BLaER1 treated with 17β-estradiol and CSF1 and Interleukin-3, amounts not matched to agents 10 nM and 100 nM (cell line): ENCODE results near the gene ACSL5.

Source experiments
- H3K27ac ChIP-seq, 11 experiments: shearing (Covaris generic); formaldehyde crosslinking; 2 replicates each; pipeline ENCODE4 v1.8.1; 2022
- H3K27me3 ChIP-seq, 11 experiments: shearing (Covaris generic); formaldehyde crosslinking; 2 replicates each; pipeline ENCODE4 v1.8.1; 2022
- H3K36me3 ChIP-seq, 11 experiments: shearing (Covaris generic); formaldehyde crosslinking; 2 replicates each; pipeline ENCODE4 v1.8.1; 2022
- H3K4me1 ChIP-seq, 10 experiments: shearing (Covaris generic); formaldehyde crosslinking; 2 replicates each; pipeline ENCODE4 v1.8.1; 2022
- H3K4me2 ChIP-seq, 11 experiments: shearing (Covaris generic); formaldehyde crosslinking; 2 replicates each; pipeline ENCODE4 v1.8.1; 2022
- H3K4me3 ChIP-seq, 10 experiments: shearing (Covaris generic); formaldehyde crosslinking; 2 replicates each; pipeline ENCODE4 v1.8.1; 2022
- H3K9ac ChIP-seq, 11 experiments: shearing (Covaris generic); formaldehyde crosslinking; 2 replicates each; pipeline ENCODE4 v1.8.1; 2022
- H3K9me3 ChIP-seq, 11 experiments: shearing (Covaris generic); formaldehyde crosslinking; replicated peaks in 1 of 11; 2 replicates each; pipeline ENCODE4 v1.8.1; 2022
- H4K20me1 ChIP-seq, 11 experiments: shearing (Covaris generic); formaldehyde crosslinking; 2 replicates each; pipeline ENCODE4 v1.8.1; 2022
- Cebpa-rat ChIP-seq, 11 experiments: shearing (Covaris generic); IDR thresholded peaks; 2 replicates each; pipeline ENCODE4 v1.8.1; 2022

ACSL5 gene

DNA sequence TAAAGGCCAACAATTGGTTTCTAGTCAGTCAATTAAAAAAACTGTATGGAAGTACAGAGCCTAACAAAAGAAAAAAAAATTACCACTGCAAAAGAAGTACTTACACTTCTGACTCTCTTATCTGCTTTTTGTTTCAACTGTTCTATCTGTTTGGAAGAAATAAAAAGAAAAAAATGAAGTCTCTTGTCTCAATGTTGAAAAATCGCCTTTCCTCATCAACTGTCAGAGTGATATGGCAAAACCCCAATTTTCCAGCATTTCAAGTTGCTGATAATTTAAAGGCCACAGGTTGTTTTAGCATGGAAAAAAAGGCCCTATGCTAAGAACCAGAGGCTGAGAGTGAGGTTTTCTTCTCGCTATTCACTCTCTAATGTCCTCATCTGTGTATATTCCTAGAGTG lies 59.2 kb downstream of the ACSL5 start:
- no peak overlapping the region for H3K27ac ChIP-seq
- H3K36me3 ChIP-seq = peaks cover 88 to 98% (median 92%) of the 10 kb centered on the region in 11 experiments

GRCh38 chr10:112434988-112435619 lies 61.2 kb downstream of the ACSL5 start:
- Histone ChIP-seq H3K27ac (no peak overlapping the region), H3K4me3 (no peak overlapping the region), H3K4me1 (peaks cover 0 to 7% (median 0%) of the 10 kb centered on the region in 10 experiments; a peak in 3 of 20 replicates), H3K4me2 (no peak overlapping the region), H3K36me3 (peaks cover 82 to 98% (median 91%) of the 10 kb centered on the region in 11 experiments), H3K9me3 (no peaks in the 10 kb centered on the region), H3K27me3 (no peaks in the 10 kb centered on the region), H4K20me1 (peaks cover 0 to 11% (median 5%) of the 10 kb centered on the region in 11 experiments; a peak in 8 of 22 replicates), H3K9ac (no peak overlapping the region)
- TF ChIP-seq Cebpa-rat (IDR thresholded peaks at IDR 0.05) = no peak

More for the DNA sequence above, 59.2 kb downstream of the ACSL5 start:
- Histone ChIP-seq H3K4me1 (peaks cover 0 to 7% (median 0%) of the 10 kb centered on the region in 10 experiments; a peak in 3 of 20 replicates), H3K9me3 (no peaks in the 10 kb centered on the region), H3K4me2 (no peak overlapping the region), H4K20me1 (peaks cover 0 to 16% (median 5%) of the 10 kb centered on the region in 11 experiments; a peak in 8 of 22 replicates), H3K27me3 (no peaks in the 10 kb centered on the region), H3K4me3 (no peak overlapping the region), H3K9ac (0 out of 22 replicates have a peak overlapping the region, but pooled peaks of 1 of the 11 experiments have one; percentile 41)
- TF ChIP-seq Cebpa-rat (IDR thresholded peaks at IDR 0.05) = no peak

- no peak overlapping the region for H3K4me3 ChIP-seq
- TF ChIP-seq Cebpa-rat (IDR thresholded peaks at IDR 0.05) = no peak
Measured at GRCh38 chr10:112438356-112438755, 64.4 kb downstream of the ACSL5 start.

DNA sequence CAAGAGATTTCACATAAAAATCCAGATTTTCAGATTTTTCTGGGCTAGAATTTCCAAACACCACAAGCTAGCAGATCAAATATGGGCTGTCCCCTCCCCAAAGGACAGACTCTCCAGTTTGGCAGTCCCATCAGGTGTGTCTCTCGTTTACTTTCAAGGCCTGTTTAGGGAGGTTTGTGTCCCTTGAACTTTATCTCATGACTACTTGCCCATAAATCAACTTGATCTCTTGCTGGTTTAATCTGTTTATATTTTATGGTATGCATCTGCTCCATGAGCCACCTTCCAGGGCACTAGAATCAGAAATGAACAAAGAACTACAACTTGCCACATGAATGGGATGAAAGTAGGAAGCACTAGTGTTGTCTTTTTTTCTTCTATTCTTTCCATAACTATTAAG lies 67.6 kb downstream of the ACSL5 start:
- Histone ChIP-seq H3K27ac (no peak overlapping the region), H3K4me2 (no peak overlapping the region), H3K4me3 (no peak overlapping the region), H3K9ac (peak overlapping the region in 2 of 11 experiments; percentile 22 to 33; a peak in 1 of 22 replicates), H3K27me3 (no peaks in the 10 kb centered on the region), H3K36me3 (peaks cover 79 to 90% (median 88%) of the 10 kb centered on the region in 11 experiments), H3K9me3 (no peaks in the 10 kb centered on the region), H3K4me1 (peaks cover 12 to 23% (median 17%) of the 10 kb centered on the region in 10 experiments), H4K20me1 (peaks cover 0 to 20% (median 0%) of the 10 kb centered on the region in 11 experiments; a peak in 5 of 22 replicates)
- TF ChIP-seq Cebpa-rat (IDR thresholded peaks at IDR 0.05) = no peak

More at GRCh38 chr10:112438356-112438755, 64.4 kb downstream of the ACSL5 start:
- no peaks in the 10 kb centered on the region for H3K27me3 ChIP-seq
- no peak overlapping the region for H3K4me2 ChIP-seq
- H3K4me1 ChIP-seq = 0 out of 20 replicates have a peak, but pooled peaks cover 0 to 5% (median 0%) of the 10 kb centered on the region in 10 experiments
- H3K9me3 ChIP-seq = no peaks in the 10 kb centered on the region
- H4K20me1 ChIP-seq = peaks cover 0 to 22% (median 5%) of the 10 kb centered on the region in 11 experiments; a peak in 8 of 22 replicates
- H3K9ac ChIP-seq = no peak overlapping the region
- peaks cover 79 to 98% (median 91%) of the 10 kb centered on the region in 11 experiments for H3K36me3 ChIP-seq
- H3K27ac ChIP-seq = no peak overlapping the region

GRCh38 chr10:112442063-112442462 lies 68.1 kb downstream of the ACSL5 start:
- no peak overlapping the region for H3K4me3 ChIP-seq
- H3K36me3 ChIP-seq = peaks cover 73 to 85% (median 83%) of the 10 kb centered on the region in 11 experiments
- TF ChIP-seq Cebpa-rat (IDR thresholded peaks at IDR 0.05) = no peak
- H3K9me3 ChIP-seq = no peaks in the 10 kb centered on the region
- peaks cover 0 to 20% (median 0%) of the 10 kb centered on the region in 11 experiments; a peak in 5 of 22 replicates for H4K20me1 ChIP-seq
- H3K4me2 ChIP-seq = no peak overlapping the region
- 0 out of 22 replicates have a peak overlapping the region, but pooled peaks of 1 of the 11 experiments have one; percentile 13 for H3K9ac ChIP-seq
- no peak overlapping the region for H3K27ac ChIP-seq
- no peaks in the 10 kb centered on the region for H3K27me3 ChIP-seq
- peaks cover 12 to 23% (median 17%) of the 10 kb centered on the region in 10 experiments for H3K4me1 ChIP-seq

DNA sequence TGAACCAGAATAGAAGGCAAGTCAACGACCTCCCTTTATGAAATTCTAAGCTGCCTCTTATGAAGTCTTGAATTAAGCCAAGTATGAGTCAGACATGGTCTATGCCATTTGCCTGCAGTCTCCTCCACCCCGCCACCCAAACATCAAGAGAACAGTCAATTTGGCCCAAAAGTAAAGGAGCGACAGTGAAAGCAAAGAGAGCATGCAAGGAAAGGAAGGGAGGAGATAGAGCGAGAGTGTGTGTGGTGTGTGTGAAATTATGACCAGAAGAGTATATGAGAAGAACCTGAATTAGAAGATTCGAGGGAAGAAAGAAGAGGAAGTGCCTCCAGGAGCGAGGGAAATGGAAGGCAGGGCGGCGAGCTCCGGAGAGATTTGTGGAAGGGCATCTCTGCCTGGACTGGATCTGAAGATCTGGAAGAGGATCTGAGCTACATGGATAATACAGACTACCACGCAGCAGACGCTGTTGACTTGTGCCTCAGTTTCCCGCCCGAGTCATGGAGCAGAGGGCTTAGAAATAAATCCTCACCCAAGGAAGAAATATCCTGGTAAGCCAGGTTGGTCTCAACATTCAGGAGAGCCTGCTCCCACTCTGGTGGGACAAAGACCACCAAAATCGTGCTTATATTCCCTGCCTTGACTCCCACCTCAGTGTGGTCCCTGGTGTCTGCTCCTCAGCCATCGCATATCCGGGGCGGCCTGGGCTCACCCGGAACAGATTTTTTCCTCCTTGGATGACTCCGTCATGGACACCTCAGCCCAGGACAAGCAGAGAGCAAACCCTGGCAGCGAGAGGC lies 72.3 kb downstream of the ACSL5 start:
- peak overlapping the region; percentile 82 to 100 (median 94) for H3K4me3 ChIP-seq
- peak overlapping the region; percentile 92 to 99 (median 97) for H3K27ac ChIP-seq
- peaks cover 46 to 64% (median 56%) of the 10 kb centered on the region in 11 experiments for H3K36me3 ChIP-seq

DNA sequence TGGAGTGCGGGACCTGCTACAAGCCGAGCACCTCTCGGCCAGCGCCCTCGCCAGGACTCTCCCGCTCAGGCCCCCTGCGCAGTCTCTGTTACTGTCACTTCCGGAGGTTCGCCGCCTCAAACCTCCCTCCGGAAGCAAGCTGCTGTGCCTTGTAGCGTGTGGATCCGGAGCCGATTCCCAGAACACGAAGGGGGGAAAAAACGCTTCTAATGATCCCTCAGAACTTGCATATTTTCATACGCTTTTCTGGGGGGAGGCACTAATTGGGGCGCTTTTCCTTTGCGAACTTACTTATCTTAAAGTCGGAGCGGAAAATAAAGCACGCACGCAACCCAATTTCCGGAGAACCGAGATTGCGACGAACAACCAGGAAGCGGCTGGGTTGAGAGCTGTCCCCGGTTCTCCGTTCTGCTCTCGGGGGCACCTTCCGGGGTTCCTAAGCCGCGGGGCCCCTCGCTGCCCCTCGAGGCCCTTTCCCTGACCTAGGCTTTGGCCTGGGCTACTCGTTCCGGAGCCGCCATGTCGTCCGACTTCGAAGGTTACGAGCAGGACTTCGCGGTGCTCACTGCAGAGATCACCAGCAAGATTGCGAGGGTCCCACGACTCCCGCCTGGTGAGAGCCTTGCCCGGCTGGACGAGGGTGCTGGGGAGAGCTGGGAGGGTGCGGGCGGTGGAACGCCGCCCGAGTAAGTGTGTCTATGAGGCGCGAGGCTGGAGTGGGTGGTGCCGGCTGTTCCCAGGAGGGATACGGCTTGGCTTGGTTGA lies 73.1 kb downstream of the ACSL5 start, which contains the start of the genes VTI1A and ZDHHC6:
Gene VTI1A (plus strand): TSS at position 361 of the 765 bp plus-strand sequence. CDS start 159 bp downstream, at position 520.
Gene ZDHHC6 (minus strand): TSS at position 60 of the 765 bp plus-strand sequence. CDS start 1,478 bp downstream, outside the sequence.
- Histone ChIP-seq H3K9ac (peak within 1 kb of the TSS; percentile 89 to 97 (median 95)), H3K4me2 (peak within 1 kb of the TSS; percentile 79 to 96 (median 93)), H3K4me3 (peak within 1 kb of the TSS; percentile 82 to 100 (median 94)), H4K20me1 (peaks cover 0 to 45% (median 31%) of the 10 kb centered on the region in 11 experiments; a peak in 16 of 22 replicates), H3K4me1 (peaks cover 35 to 56% (median 40%) of the 10 kb centered on the region in 10 experiments), H3K27ac (peak within 1 kb of the TSS; percentile 92 to 99 (median 97)), H3K27me3 (no peaks in the 10 kb centered on the region), H3K9me3 (no peaks in the 10 kb centered on the region), H3K36me3 (peaks cover 38 to 58% (median 50%) of the 10 kb centered on the region in 11 experiments)
- no peak for TF ChIP-seq Cebpa-rat (IDR thresholded peaks at IDR 0.05)

More for the DNA sequence above, 72.3 kb downstream of the ACSL5 start:
- Histone ChIP-seq H3K4me1 (peaks cover 31 to 53% (median 34%) of the 10 kb centered on the region in 10 experiments), H4K20me1 (peaks cover 0 to 37% (median 24%) of the 10 kb centered on the region in 11 experiments; a peak in 16 of 22 replicates), H3K4me2 (peak overlapping the region; percentile 75 to 96 (median 91)), H3K9me3 (no peaks in the 10 kb centered on the region), H3K9ac (peak overlapping the region; percentile 89 to 97 (median 95)), H3K27me3 (no peaks in the 10 kb centered on the region)
- no peak for TF ChIP-seq Cebpa-rat (IDR thresholded peaks at IDR 0.05)

- no peak for TF ChIP-seq Cebpa-rat (IDR thresholded peaks at IDR 0.05)
- peaks cover 35 to 56% (median 40%) of the 10 kb centered on the region in 10 experiments for H3K4me1 ChIP-seq
Measured at GRCh38 chr10:112447620-112447928, 73.7 kb downstream of the ACSL5 start.

More at GRCh38 chr10:112447620-112447928, 73.7 kb downstream of the ACSL5 start:
- Histone ChIP-seq H4K20me1 (peaks cover 0 to 49% (median 32%) of the 10 kb centered on the region in 11 experiments; a peak in 17 of 22 replicates), H3K9me3 (no peaks in the 10 kb centered on the region), H3K9ac (peak overlapping the region; percentile 89 to 97 (median 95)), H3K4me2 (peak overlapping the region; percentile 79 to 96 (median 89)), H3K27ac (peak overlapping the region; percentile 92 to 99 (median 97)), H3K4me3 (peak overlapping the region; percentile 82 to 100 (median 94)), H3K36me3 (peaks cover 33 to 53% (median 45%) of the 10 kb centered on the region in 11 experiments), H3K27me3 (no peaks in the 10 kb centered on the region)
